Neural progenitor cell (in vitro differentiated cells): Measurements from ENCODE around the gene TTLL10.

Experiments used
- CTCF ChIP-seq: fragments of 200-600 bp; sonication (generic); IDR thresholded peaks from 2 replicates; pipeline ENCODE4 v1.5.1; 2017; ENCODE audit warnings: antibody characterized with exemption, mild to moderate bottlenecking
- EZH2 ChIP-seq: fragments of 200-600 bp; sonication (generic); IDR thresholded peaks from 2 replicates; pipeline ENCODE4 v1.6.1; 2017; ENCODE audit warnings: antibody characterized with exemption, mild to moderate bottlenecking, moderate library complexity
- EZH2phosphoT487 ChIP-seq: fragments of 200-600 bp; sonication (generic); IDR thresholded peaks from 2 replicates; pipeline ENCODE4 v1.6.1; 2017; ENCODE audit warnings: antibody characterized with exemption

GRCh38 chr1:1124508-1124785 is 49.2 kb upstream of the TTLL10 start:
- TF ChIP-seq CTCF (no peak), EZH2 (no peak), EZH2phosphoT487 (no peak)
